Hepatocyte (in vitro differentiated cells): Measurements from ENCODE around the gene TTLL5. TPM values are rescaled to one million over a fixed set of nuclear protein-coding genes. Genes with fewer than 3 reads are reported as not detected.

Experiments
- DNase-seq: peaks from one replicate; pipeline ENCODE4 v3.0.0-alpha.2; 2016; ENCODE audit warnings: low spot score
- H2AFZ ChIP-seq: fragments of 200-600 bp; sonication (generic); 2 replicates; pipeline ENCODE4 v1.6.0; 2016; ENCODE audit warnings: antibody characterized with exemption, mild to moderate bottlenecking
- H3K27ac ChIP-seq: fragments of 200-600 bp; sonication (generic); 2 replicates; pipeline ENCODE4 v1.5.1; 2016; ENCODE audit warnings: mild to moderate bottlenecking
- H3K27me3 ChIP-seq: fragments of 200-600 bp; sonication (generic); 2 replicates; pipeline ENCODE4 v1.6.1; 2016
- H3K36me3 ChIP-seq: fragments of 200-600 bp; sonication (generic); replicated peaks from 2 replicates; pipeline ENCODE4 v1.5.1; 2016; ENCODE audit warnings: low read depth; ENCODE audit not compliant: insufficient read depth
- H3K4me1 ChIP-seq: fragments of 200-600 bp; sonication (generic); 2 replicates; pipeline ENCODE4 v1.5.1; 2016; ENCODE audit warnings: mild to moderate bottlenecking, moderate library complexity; ENCODE audit not compliant: insufficient read depth
- H3K4me2 ChIP-seq: fragments of 200-600 bp; sonication (generic); 2 replicates; pipeline ENCODE4 v1.6.0; 2016
- H3K4me3 ChIP-seq: fragments of 200-600 bp; sonication (generic); 2 replicates; pipeline ENCODE4 v1.5.1; 2016; ENCODE audit warnings: mild to moderate bottlenecking
- H3K79me2 ChIP-seq: fragments of 200-600 bp; sonication (generic); 2 replicates; pipeline ENCODE4 v1.6.0; 2017; ENCODE audit warnings: mild to moderate bottlenecking
- H3K9me2 ChIP-seq: fragments of 200-600 bp; sonication (generic); replicated peaks from 2 replicates; pipeline ENCODE4 v1.6.0; 2017; ENCODE audit warnings: mild to moderate bottlenecking; ENCODE audit not compliant: insufficient read depth
- H3K9me3 ChIP-seq: fragments of 200-600 bp; sonication (generic); 2 replicates; pipeline ENCODE4 v1.5.1; 2016; ENCODE audit warnings: low read depth, mild to moderate bottlenecking
- H4K20me1 ChIP-seq: fragments of 200-600 bp; sonication (generic); 2 replicates; pipeline ENCODE4 v1.6.0; 2016; ENCODE audit warnings: mild to moderate bottlenecking; ENCODE audit not compliant: insufficient read depth, poor library complexity, severe bottlenecking
- CTCF ChIP-seq: fragments of 200-600 bp; sonication (generic); IDR thresholded peaks from 2 replicates; pipeline ENCODE4 v1.5.1; 2016; ENCODE audit warnings: antibody characterized with exemption, mild to moderate bottlenecking; ENCODE audit not compliant: poor library complexity
- EZH2 ChIP-seq: fragments of 200-600 bp; sonication (generic); IDR thresholded peaks from 2 replicates; pipeline ENCODE4 v1.6.1; 2016; ENCODE audit warnings: antibody characterized with exemption, mild to moderate bottlenecking, borderline replicate concordance
- EZH2phosphoT487 ChIP-seq: fragments of 200-600 bp; sonication (generic); IDR thresholded peaks from one replicate; pipeline ENCODE4 v1.6.1; 2018; ENCODE audit warnings: antibody characterized with exemption, mild to moderate bottlenecking, low read depth, moderate library complexity; ENCODE audit not compliant: unreplicated experiment, severe bottlenecking
- WGBS: methylation state at CpG from one replicate; pipeline ENCODE4 v1.1.6; 2016; ENCODE audit warnings: low lambda C conversion rate; ENCODE audit errors: missing lambda C conversion rate; 5-methylcytosine and 5-hydroxymethylcytosine counted together
- polyA plus RNA-seq: library from polyadenylated mRNA; unstranded; fragments of >200 nt; fragmentation: Nextera tagmentation; extraction: Ambion mirVana; gene quantifications from 2 replicates; pipeline ENCODE4 v1.2.1, GENCODE V29; 2016
- total RNA-seq: library from RNA; depleted of rRNA; stranded (reverse); fragments of >200 nt; gene quantifications from 2 replicates; pipeline ENCODE4 v1.2.3, GENCODE V29; 2014

The TTLL5 gene
- total RNA-seq, result 8.9 and 14.3 TPM in 2 replicates
- polyA plus RNA-seq, result 11.1 and 14.2 TPM in 2 replicates

- Histone ChIP-seq H3K9me2 (no peaks in the 10 kb centered on the region), H3K4me1 (peaks cover 11% of the 10 kb centered on the region), H4K20me1 (no peaks in the 10 kb centered on the region), H3K79me2 (peaks cover 38% of the 10 kb centered on the region), H2AFZ (peak within 1 kb of the TSS; percentile 68), H3K9me3 (no peaks in the 10 kb centered on the region), H3K4me2 (peak within 1 kb of the TSS; percentile 83), H3K27ac (peak within 1 kb of the TSS; percentile 15), H3K27me3 (no peaks in the 10 kb centered on the region), H3K36me3 (no peaks in the 10 kb centered on the region), H3K4me3 (peak within 1 kb of the TSS; percentile 43)
- no peak for TF ChIP-seq CTCF
- TF ChIP-seq EZH2, result no peak
- TF ChIP-seq EZH2phosphoT487, result no peak
- DNase-seq, result peak; percentile 98
- 1% methylated on average over 54 of the region's 60 CpGs for WGBS
Observed at GRCh38 chr14:75660630-75661498, at the start of gene TTLL5, which contains the start of gene ERG28. TTLL5 (plus strand) TSS chr14:75661246; CDS start chr14:75663150, 1,904 bp downstream. ERG28 (minus strand) TSS chr14:75660876; CDS start chr14:75657502, 3,374 bp downstream.

DNA sequence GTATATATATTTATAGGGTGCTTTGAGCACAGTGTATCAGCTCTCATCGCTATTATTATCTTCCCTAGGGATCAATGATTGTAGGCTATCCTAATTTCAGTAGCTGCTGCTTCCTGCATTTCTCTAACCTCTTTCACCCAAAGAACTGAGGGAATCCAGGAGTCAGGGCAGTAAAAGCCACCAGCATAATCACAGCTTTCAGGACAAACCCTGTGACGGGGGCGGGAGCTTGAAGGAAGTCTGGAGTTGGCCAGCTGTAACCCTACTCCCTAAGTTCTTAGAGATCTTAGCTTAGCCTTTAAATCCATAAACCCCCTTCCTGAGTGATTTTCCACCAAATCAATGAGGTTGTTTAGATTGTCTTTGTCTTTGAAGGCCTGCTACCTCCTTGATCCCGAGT, 48.9 kb upstream of the TTLL5 start:
- 35% methylated on average over 4 of the region's 4 CpGs for WGBS
- Histone ChIP-seq H2AFZ (no peak overlapping the region), H3K9me3 (no peaks in the 10 kb centered on the region), H3K4me1 (no peaks in the 10 kb centered on the region), H3K27me3 (no peaks in the 10 kb centered on the region), H3K27ac (no peak overlapping the region), H3K9me2 (no peaks in the 10 kb centered on the region), H3K4me3 (no peak overlapping the region), H3K79me2 (no peaks in the 10 kb centered on the region), H4K20me1 (no peaks in the 10 kb centered on the region), H3K4me2 (no peak overlapping the region), H3K36me3 (no peaks in the 10 kb centered on the region)
- no peak for DNase-seq
- no peak for TF ChIP-seq CTCF
- no peak for TF ChIP-seq EZH2phosphoT487
- TF ChIP-seq EZH2, result no peak

GRCh38 chr14:75614179-75614578, 46.9 kb upstream of the TTLL5 start:
- Histone ChIP-seq H3K9me2 (no peaks in the 10 kb centered on the region), H3K36me3 (no peaks in the 10 kb centered on the region), H3K79me2 (no peaks in the 10 kb centered on the region), H2AFZ (no peak overlapping the region), H3K9me3 (no peaks in the 10 kb centered on the region), H3K4me2 (no peak overlapping the region), H3K27ac (no peak overlapping the region), H3K27me3 (no peaks in the 10 kb centered on the region), H4K20me1 (no peaks in the 10 kb centered on the region), H3K4me3 (no peak overlapping the region), H3K4me1 (no peaks in the 10 kb centered on the region)
- DNase-seq, result no peak
- no peak for TF ChIP-seq EZH2
- TF ChIP-seq EZH2phosphoT487, result no peak
- TF ChIP-seq CTCF, result no peak
- 60% methylated on average over 4 of the region's 4 CpGs for WGBS
